Esophagus muscularis mucosa (tissue), 3 donors: ENCODE measurements around the gene C11orf24.

ENCODE experiments used
- POLR2A ChIP-seq: fragments of 450-650 bp; IDR thresholded peaks from one replicate; pipeline ENCODE4 v1.6.1; 2017; ENCODE audit warnings: antibody characterized with exemption, moderate library complexity, mild to moderate bottlenecking, low read depth
- POLR2AphosphoS5 ChIP-seq, 2 donors: sonication (generic); formaldehyde crosslinking; IDR thresholded peaks; one replicate each; pipeline ENCODE4 v1.6.1; 2017; ENCODE audit warnings: antibody characterized with exemption in 2 of 2
- TF ChIP-seq, protein P1 (sequence below), 3 experiments: fragments of 200-600 bp in 2 of 3; fragments of 450-650 bp in 1 of 3; sonication (generic) in 2 of 3; IDR thresholded peaks; one replicate each; pipeline ENCODE4 v1.5.1; 2017 to 2019; ENCODE audit warnings: antibody characterized with exemption in 3 of 3, mild to moderate bottlenecking in 2 of 3, moderate library complexity in 1 of 3

DNA sequence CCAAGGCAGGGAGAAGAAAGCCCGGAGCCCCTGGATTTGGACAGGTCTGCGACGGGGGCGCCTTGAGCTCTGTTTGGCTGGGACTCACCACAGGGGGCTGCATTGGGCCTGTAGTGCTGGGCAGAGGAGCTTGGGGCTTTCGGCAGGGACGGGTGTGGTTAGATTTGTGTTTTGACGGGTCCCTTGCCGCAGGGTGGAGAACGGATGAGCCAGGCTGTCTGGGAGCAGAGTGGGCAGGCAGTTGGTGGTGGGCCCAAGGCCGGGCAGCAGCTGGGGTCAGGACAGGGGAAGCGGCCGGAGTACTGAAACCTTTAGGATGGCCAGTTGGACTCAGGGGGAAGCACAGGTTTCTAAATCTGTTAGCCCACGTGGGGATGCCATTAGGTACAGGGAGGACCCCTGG is 13.4 kb downstream of the C11orf24 start:
- TF ChIP-seq, protein P1, sequence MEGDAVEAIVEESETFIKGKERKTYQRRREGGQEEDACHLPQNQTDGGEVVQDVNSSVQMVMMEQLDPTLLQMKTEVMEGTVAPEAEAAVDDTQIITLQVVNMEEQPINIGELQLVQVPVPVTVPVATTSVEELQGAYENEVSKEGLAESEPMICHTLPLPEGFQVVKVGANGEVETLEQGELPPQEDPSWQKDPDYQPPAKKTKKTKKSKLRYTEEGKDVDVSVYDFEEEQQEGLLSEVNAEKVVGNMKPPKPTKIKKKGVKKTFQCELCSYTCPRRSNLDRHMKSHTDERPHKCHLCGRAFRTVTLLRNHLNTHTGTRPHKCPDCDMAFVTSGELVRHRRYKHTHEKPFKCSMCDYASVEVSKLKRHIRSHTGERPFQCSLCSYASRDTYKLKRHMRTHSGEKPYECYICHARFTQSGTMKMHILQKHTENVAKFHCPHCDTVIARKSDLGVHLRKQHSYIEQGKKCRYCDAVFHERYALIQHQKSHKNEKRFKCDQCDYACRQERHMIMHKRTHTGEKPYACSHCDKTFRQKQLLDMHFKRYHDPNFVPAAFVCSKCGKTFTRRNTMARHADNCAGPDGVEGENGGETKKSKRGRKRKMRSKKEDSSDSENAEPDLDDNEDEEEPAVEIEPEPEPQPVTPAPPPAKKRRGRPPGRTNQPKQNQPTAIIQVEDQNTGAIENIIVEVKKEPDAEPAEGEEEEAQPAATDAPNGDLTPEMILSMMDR (IDR thresholded peaks at IDR 0.05): no peak
- TF ChIP-seq POLR2AphosphoS5 (IDR thresholded peaks at IDR 0.05) (no peak), POLR2A (no peak)
